HG03064 (cell line): Measurements from ENCODE around the gene CLIP1.
"Not testable (repeated sequence)": the region's sequence is repeated elsewhere in the genome, so short reads cannot be mapped to it uniquely, and the experiment has no call there.

Source experiments
- ATAC-seq: cut with Tn5 transposase; IDR thresholded peaks from one replicate; pipeline ENCODE4 v1.9.1; 2021; ENCODE audit warnings: low read depth; ENCODE audit not compliant: unreplicated experiment

The CLIP1 gene

GRCh38 chr12:122437656-122438121 is 15.2 kb upstream of the CLIP1 start:
- ATAC-seq, result no peak

GRCh38 chr12:122435186-122435585 is 12.7 kb upstream of the CLIP1 start:
- ATAC-seq, result no peak

- ATAC-seq, result not testable (repeated sequence)
Measured at GRCh38 chr12:122429043-122429442, 6.6 kb upstream of the CLIP1 start.

- no peak for ATAC-seq
Measured at GRCh38 chr12:122427403-122427802, 4.9 kb upstream of the CLIP1 start.

- ATAC-seq, result no peak
Measured at GRCh38 chr12:122423258-122424165, 1.0 kb upstream of the CLIP1 start.

GRCh38 chr12:122422730-122423257 is 325 bp upstream of the CLIP1 start:
- ATAC-seq, result no peak

- ATAC-seq, result no peak
Measured at GRCh38 chr12:122421187-122421820, 1.2 kb downstream of the CLIP1 start.

GRCh38 chr12:122420471-122421162 is 1.9 kb downstream of the CLIP1 start:
- no peak for ATAC-seq

- ATAC-seq, result not testable (repeated sequence)
Measured at GRCh38 chr12:122419094-122419493, 3.4 kb downstream of the CLIP1 start.

- not testable (repeated sequence) for ATAC-seq
Measured at GRCh38 chr12:122415665-122416064, 6.8 kb downstream of the CLIP1 start.

GRCh38 chr12:122413516-122414404 is 8.7 kb downstream of the CLIP1 start:
- no peak for ATAC-seq

GRCh38 chr12:122412851-122413433 is 9.5 kb downstream of the CLIP1 start:
- ATAC-seq, result no peak

- ATAC-seq, result no peak
Measured at GRCh38 chr12:122411537-122411936, 10.9 kb downstream of the CLIP1 start.

GRCh38 chr12:122407208-122407607 is 15.3 kb downstream of the CLIP1 start:
- no peak for ATAC-seq

- no peak for ATAC-seq
Measured at GRCh38 chr12:122406701-122407164, 15.7 kb downstream of the CLIP1 start.

- peak; percentile 46 for ATAC-seq
Measured at GRCh38 chr12:122403831-122404230, 18.6 kb downstream of the CLIP1 start.

GRCh38 chr12:122403115-122403770 is 19.2 kb downstream of the CLIP1 start:
- peak; percentile 48 for ATAC-seq

GRCh38 chr12:122402264-122402663 is 20.2 kb downstream of the CLIP1 start:
- no peak for ATAC-seq
